ENCODE results near the gene KDM6B.
"Not testable (repeated sequence)": the region's sequence is repeated elsewhere in the genome, so short reads cannot be mapped to it uniquely, and the experiment has no call there.

KDM6B gene

GRCh38 chr17:7833795-7834541, at the start of gene KDM6B:
KDM6B (plus strand) TSS chr17:7834217; CDS start chr17:7845555, 11,338 bp downstream.
- DNase-seq (ENCODE audit: low read depth in 2 of 2): peak; percentile 80 to 83

GRCh38 chr17:7786866-7787265, 47.2 kb upstream of the KDM6B start:
- DNase-seq (ENCODE audit: low read depth in 2 of 2): no peak

GRCh38 chr17:7789131-7789530, 44.9 kb upstream of the KDM6B start:
- no peak for DNase-seq (ENCODE audit: low read depth in 2 of 2)

GRCh38 chr17:7790150-7790549, 43.9 kb upstream of the KDM6B start:
- no peak for DNase-seq (ENCODE audit: low read depth in 2 of 2)

GRCh38 chr17:7792611-7793010, 41.4 kb upstream of the KDM6B start:
- DNase-seq (ENCODE audit: low read depth in 2 of 2): no peak

- DNase-seq (ENCODE audit: low read depth in 2 of 2): no peak
Observed at GRCh38 chr17:7794075-7794663, 39.8 kb upstream of the KDM6B start.

- no peak for DNase-seq (ENCODE audit: low read depth in 2 of 2)
Observed at GRCh38 chr17:7797976-7798375, 36.0 kb upstream of the KDM6B start.

- DNase-seq (ENCODE audit: low read depth in 2 of 2): no peak
Observed at GRCh38 chr17:7798839-7799238, 35.2 kb upstream of the KDM6B start.

- no peak for DNase-seq (ENCODE audit: low read depth in 2 of 2)
Observed at GRCh38 chr17:7803981-7804380, 30.0 kb upstream of the KDM6B start.

- no peak for DNase-seq (ENCODE audit: low read depth in 2 of 2)
Observed at GRCh38 chr17:7806587-7806986, 27.4 kb upstream of the KDM6B start.

- no peak for DNase-seq (ENCODE audit: low read depth in 2 of 2)
Observed at GRCh38 chr17:7807206-7807605, 26.8 kb upstream of the KDM6B start.

GRCh38 chr17:7809086-7809790, 24.8 kb upstream of the KDM6B start:
- DNase-seq (ENCODE audit: low read depth in 2 of 2): no peak

GRCh38 chr17:7809791-7810343, 24.1 kb upstream of the KDM6B start:
- DNase-seq (ENCODE audit: low read depth in 2 of 2): not testable (repeated sequence)

GRCh38 chr17:7811251-7811650, 22.8 kb upstream of the KDM6B start:
- DNase-seq (ENCODE audit: low read depth in 2 of 2): no peak

GRCh38 chr17:7814969-7815368, 19.0 kb upstream of the KDM6B start:
- no peak for DNase-seq (ENCODE audit: low read depth in 2 of 2)

GRCh38 chr17:7816926-7817642, 16.9 kb upstream of the KDM6B start:
- DNase-seq (ENCODE audit: low read depth in 2 of 2): no peak

- no peak for DNase-seq (ENCODE audit: low read depth in 2 of 2)
Observed at GRCh38 chr17:7817643-7817964, 16.4 kb upstream of the KDM6B start.

- no peak for DNase-seq (ENCODE audit: low read depth in 2 of 2)
Observed at GRCh38 chr17:7818026-7818425, 16.0 kb upstream of the KDM6B start.

- no peak for DNase-seq (ENCODE audit: low read depth in 2 of 2)
Observed at GRCh38 chr17:7818746-7819645, 15.0 kb upstream of the KDM6B start.

GRCh38 chr17:7820231-7820630, 13.8 kb upstream of the KDM6B start:
- no peak for DNase-seq (ENCODE audit: low read depth in 2 of 2)

- no peak for DNase-seq (ENCODE audit: low read depth in 2 of 2)
Observed at GRCh38 chr17:7822126-7822525, 11.9 kb upstream of the KDM6B start.

All from activated CD4-positive, alpha-beta T cell treated with anti-CD3 and anti-CD28 coated beads for 24 hours (primary cell).